ENCODE measurements around the gene KHNYN. TPM values are rescaled to one million over a fixed set of nuclear protein-coding genes. Genes with fewer than 3 reads are reported as not detected.

Gene KHNYN
- total RNA-seq, 1 experiment from 2014 or later = 53.4 TPM

- Histone ChIP-seq H3K79me2 (ENCODE audit: low read depth) (no peaks in the 10 kb centered on the region), H3K36me3 (ENCODE audit: low read depth) (no peaks in the 10 kb centered on the region), H2AFZ (no peak overlapping the region), H3K4me3 (no peak overlapping the region), H3K9me2 (ENCODE audit: insufficient read depth) (no peaks in the 10 kb centered on the region), H3F3A (ENCODE audit: insufficient read depth, low read depth) (no peaks in the 10 kb centered on the region), H4K20me1 (ENCODE audit: insufficient read depth) (no peaks in the 10 kb centered on the region), H3K27ac (no peak overlapping the region), H3K9me3 (ENCODE audit: insufficient read depth, low read depth) (no peaks in the 10 kb centered on the region), H3K4me2 (no peak overlapping the region), H3K4me1 (replicated peaks; ENCODE audit: insufficient read depth) (no peaks in the 10 kb centered on the region), H3K27me3 (ENCODE audit: insufficient read depth, low read depth) (no peaks in the 10 kb centered on the region)
- BruUV-seq (replicated peaks) = no TSS peak
- POLR2A ChIA-PET (ENCODE audit: unreplicated experiment) = no interaction called here
- CTCF ChIA-PET = no interaction called here
- TF ChIP-seq, protein P1, sequence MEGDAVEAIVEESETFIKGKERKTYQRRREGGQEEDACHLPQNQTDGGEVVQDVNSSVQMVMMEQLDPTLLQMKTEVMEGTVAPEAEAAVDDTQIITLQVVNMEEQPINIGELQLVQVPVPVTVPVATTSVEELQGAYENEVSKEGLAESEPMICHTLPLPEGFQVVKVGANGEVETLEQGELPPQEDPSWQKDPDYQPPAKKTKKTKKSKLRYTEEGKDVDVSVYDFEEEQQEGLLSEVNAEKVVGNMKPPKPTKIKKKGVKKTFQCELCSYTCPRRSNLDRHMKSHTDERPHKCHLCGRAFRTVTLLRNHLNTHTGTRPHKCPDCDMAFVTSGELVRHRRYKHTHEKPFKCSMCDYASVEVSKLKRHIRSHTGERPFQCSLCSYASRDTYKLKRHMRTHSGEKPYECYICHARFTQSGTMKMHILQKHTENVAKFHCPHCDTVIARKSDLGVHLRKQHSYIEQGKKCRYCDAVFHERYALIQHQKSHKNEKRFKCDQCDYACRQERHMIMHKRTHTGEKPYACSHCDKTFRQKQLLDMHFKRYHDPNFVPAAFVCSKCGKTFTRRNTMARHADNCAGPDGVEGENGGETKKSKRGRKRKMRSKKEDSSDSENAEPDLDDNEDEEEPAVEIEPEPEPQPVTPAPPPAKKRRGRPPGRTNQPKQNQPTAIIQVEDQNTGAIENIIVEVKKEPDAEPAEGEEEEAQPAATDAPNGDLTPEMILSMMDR (conservative IDR thresholded peaks at IDR 0.05) = no peak
- no peak for TF ChIP-seq EZH2 (IDR thresholded peaks at IDR 0.05; ENCODE audit: low read depth)
- DNase-seq = no peak
- intact Hi-C loops (cut with micrococcal nuclease; ENCODE audit: unreplicated experiment) = no loop called here
Measured at GRCh38 chr14:24456980-24457379, 27.2 kb downstream of the KHNYN start.

DNA sequence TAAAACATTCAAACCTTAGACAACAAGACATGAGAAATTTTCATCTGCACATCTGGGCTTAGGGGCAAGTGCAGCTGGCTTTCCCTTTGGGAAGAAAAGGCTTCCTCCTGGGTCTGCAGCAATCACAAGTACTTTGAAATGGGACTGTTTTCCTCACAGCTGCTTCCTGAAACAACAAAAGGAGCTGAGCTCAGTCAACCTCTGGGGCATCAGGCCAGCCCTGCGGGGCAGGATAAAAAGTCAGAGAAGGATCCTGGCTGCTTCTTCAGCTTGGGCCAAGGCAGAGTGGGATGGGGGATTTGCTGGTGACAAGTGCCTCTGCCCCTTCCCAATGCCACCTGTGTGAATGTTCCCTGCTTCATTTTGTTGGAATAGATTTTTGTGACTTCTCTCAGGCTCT, 29.0 kb downstream of the KHNYN start:
- no peaks in the 10 kb centered on the region for H4K20me1 ChIP-seq (ENCODE audit: insufficient read depth)
- ChIA-PET POLR2A (ENCODE audit: unreplicated experiment) (no interaction called here), CTCF (no interaction called here)
- intact Hi-C loops (cut with micrococcal nuclease; ENCODE audit: unreplicated experiment) = no loop called here
- H3K4me3 ChIP-seq = no peak overlapping the region
- DNase-seq = no peak
- no peaks in the 10 kb centered on the region for H3K9me3 ChIP-seq (ENCODE audit: insufficient read depth, low read depth)
- H3K4me1 ChIP-seq (replicated peaks; ENCODE audit: insufficient read depth) = no peaks in the 10 kb centered on the region
- no peak overlapping the region for H3K4me2 ChIP-seq
- no peaks in the 10 kb centered on the region for H3K36me3 ChIP-seq (ENCODE audit: low read depth)
- H3K79me2 ChIP-seq (ENCODE audit: low read depth) = no peaks in the 10 kb centered on the region
- no peak overlapping the region for H2AFZ ChIP-seq
- no TSS peak for BruUV-seq (replicated peaks)
- no peaks in the 10 kb centered on the region for H3K27me3 ChIP-seq (ENCODE audit: insufficient read depth, low read depth)
- H3K9me2 ChIP-seq (ENCODE audit: insufficient read depth) = no peaks in the 10 kb centered on the region
- no peaks in the 10 kb centered on the region for H3F3A ChIP-seq (ENCODE audit: insufficient read depth, low read depth)
- H3K27ac ChIP-seq = no peak overlapping the region
- TF ChIP-seq EZH2 (IDR thresholded peaks at IDR 0.05; ENCODE audit: low read depth) = no peak
- TF ChIP-seq, protein P1 (conservative IDR thresholded peaks at IDR 0.05) = no peak

- no peak overlapping the region for H3K27ac ChIP-seq
- intact Hi-C loops (cut with micrococcal nuclease; ENCODE audit: unreplicated experiment) = no loop called here
- H3K9me2 ChIP-seq (ENCODE audit: insufficient read depth) = no peaks in the 10 kb centered on the region
- H3K36me3 ChIP-seq (ENCODE audit: low read depth) = no peaks in the 10 kb centered on the region
- no peak overlapping the region for H3K4me3 ChIP-seq
- POLR2A ChIA-PET (ENCODE audit: unreplicated experiment) = no interaction called here
- no peaks in the 10 kb centered on the region for H3K4me1 ChIP-seq (replicated peaks; ENCODE audit: insufficient read depth)
- H3K79me2 ChIP-seq (ENCODE audit: low read depth) = no peaks in the 10 kb centered on the region
- TF ChIP-seq, protein P1 (conservative IDR thresholded peaks at IDR 0.05) = no peak
- no peak for TF ChIP-seq EZH2 (IDR thresholded peaks at IDR 0.05; ENCODE audit: low read depth)
- no peaks in the 10 kb centered on the region for H3F3A ChIP-seq (ENCODE audit: insufficient read depth, low read depth)
- H4K20me1 ChIP-seq (ENCODE audit: insufficient read depth) = no peaks in the 10 kb centered on the region
- no peaks in the 10 kb centered on the region for H3K9me3 ChIP-seq (ENCODE audit: insufficient read depth, low read depth)
- DNase-seq = no peak
- no peak overlapping the region for H3K4me2 ChIP-seq
- CTCF ChIA-PET = no interaction called here
- H3K27me3 ChIP-seq (ENCODE audit: insufficient read depth, low read depth) = no peaks in the 10 kb centered on the region
- no TSS peak for BruUV-seq (replicated peaks)
- H2AFZ ChIP-seq = no peak overlapping the region
Measured at GRCh38 chr14:24459331-24459730, 29.6 kb downstream of the KHNYN start.
